GM12878 (cell line): ENCODE measurements around the gene UBASH3A. TPM values are rescaled to one million over a fixed set of nuclear protein-coding genes. Genes with fewer than 3 reads are reported as not detected.

Experiments used
- ATAC-seq: fragments of 200-7000 bp; cut with Tn5 transposase; 3 replicates; pipeline ENCODE4 v1.9.1; 2020; ENCODE audit warnings: mild to moderate bottlenecking, moderate library complexity
- BruUV-seq: library from RNA; stranded (reverse); fragments of 400-500 nt; replicated peaks from 2 replicates; lab custom pipeline; 2021; lab: Mats Ljungman, UMichigan
- CTCF ChIA-PET: fragments of 300-600 bp; sonication (Branson Sonifier 250); formaldehyde crosslinking; extraction: SDS; loops from one replicate; lab custom pipeline; 2021; ENCODE audit warnings: inconsistent platforms; lab: Yijun Ruan, JAX
- POLR2A ChIA-PET: fragments of 350-600 bp; formaldehyde crosslinking; extraction: SDS; loops from one replicate; lab custom pipeline; 2021; ENCODE audit warnings: inconsistent platforms; lab: Charles Lee
- RAD21 ChIA-PET: fragments of 300-600 bp; sonication (Branson Sonifier 250); formaldehyde crosslinking; loops from one replicate; lab custom pipeline; 2023; ENCODE audit warnings: antibody characterized with exemption; ENCODE audit not compliant: unreplicated experiment; lab: Charles Lee
- SMC1A ChIA-PET: fragments of 300-600 bp; sonication (Branson Sonifier 250); formaldehyde crosslinking; loops from one replicate; lab custom pipeline; 2023; ENCODE audit not compliant: unreplicated experiment, uncharacterized antibody; lab: Charles Lee
- DNase-seq: peaks from one replicate; pipeline ENCODE4 v3.0.0-alpha.2; 2011; ENCODE audit warnings: low read depth, low spot score
- FAIRE-seq: peaks from 3 replicates; lab custom pipeline; 2011; peaks lifted over from hg19 to GRCh38; lab: Jason Lieb, UNC
- H2AFZ ChIP-seq: 2 replicates; pipeline ENCODE4 v1.6.0; 2011; ENCODE audit warnings: low read depth, low read length, control low read depth; ENCODE audit not compliant: control insufficient read depth
- H3K27ac ChIP-seq: 2 replicates; pipeline ENCODE4 v1.5.1; 2011; ENCODE audit warnings: control low read depth; ENCODE audit not compliant: control insufficient read depth, insufficient read depth
- H3K27me3 ChIP-seq, 2 experiments: replicated peaks in 1 of 2; 2 replicates each; pipeline versions ENCODE4 v1.6.0 to v1.6.1; 2011; ENCODE audit warnings: low read length in 1 of 2; ENCODE audit not compliant: control insufficient read depth in 2 of 2, insufficient read depth in 2 of 2
- H3K36me3 ChIP-seq, 2 experiments: 2 replicates each; pipeline ENCODE4 v1.5.1; 2011; ENCODE audit warnings: low read length in 1 of 2; ENCODE audit not compliant: control insufficient read depth in 2 of 2, insufficient read depth in 2 of 2
- H3K4me1 ChIP-seq: 2 replicates; pipeline ENCODE4 v1.6.1; 2011; ENCODE audit warnings: mild to moderate bottlenecking, low read length, moderate library complexity, mixed read lengths; ENCODE audit not compliant: control insufficient read depth, insufficient read depth
- H3K4me2 ChIP-seq: 2 replicates; pipeline ENCODE4 v1.6.0; 2011; ENCODE audit warnings: control low read depth; ENCODE audit not compliant: control insufficient read depth, insufficient read depth
- H3K4me3 ChIP-seq: fragments of 200-600 bp; sonication (generic); 2 replicates; pipeline ENCODE4 v1.5.1; 2016
- H3K79me2 ChIP-seq: 2 replicates; pipeline ENCODE4 v1.6.0; 2011; ENCODE audit warnings: low read length; ENCODE audit not compliant: control insufficient read depth, insufficient read depth
- H3K9ac ChIP-seq: 2 replicates; pipeline ENCODE4 v1.8.0; 2011; ENCODE audit warnings: low read length, control low read depth, mixed read lengths; ENCODE audit not compliant: control insufficient read depth, insufficient read depth
- H3K9me3 ChIP-seq: replicated peaks from 3 replicates; pipeline ENCODE4 v1.5.1; 2011; ENCODE audit warnings: mild to moderate bottlenecking, low read length; ENCODE audit not compliant: control insufficient read depth, insufficient read depth
- H4K20me1 ChIP-seq: 2 replicates; pipeline ENCODE4 v1.6.0; 2011; ENCODE audit not compliant: control insufficient read depth, insufficient read depth
- BACH1 ChIP-seq: fragments of 450-650 bp; IDR thresholded peaks from 2 replicates; pipeline ENCODE4 v1.6.1; 2017; ENCODE audit warnings: mild to moderate bottlenecking, borderline replicate concordance
- CBFB ChIP-seq: IDR thresholded peaks from 2 replicates; pipeline ENCODE4 v1.6.1; 2016; ENCODE audit warnings: antibody characterized with exemption, low read depth
- DPF2 ChIP-seq: fragments of 450-650 bp; IDR thresholded peaks from 2 replicates; pipeline ENCODE4 v1.6.1; 2017; ENCODE audit warnings: mild to moderate bottlenecking
- HDAC2 ChIP-seq: fragments of 200-600 bp; sonication (generic); IDR thresholded peaks from 2 replicates; pipeline ENCODE4 v1.6.1; 2017
- IRF4 ChIP-seq: IDR thresholded peaks from 2 replicates; pipeline ENCODE4 v1.6.1; 2011; ENCODE audit warnings: low read depth, low read length
- KAT2A ChIP-seq: conservative IDR thresholded peaks from 2 replicates; pipeline ENCODE4 v1.6.1; 2011; ENCODE audit warnings: low read depth, low read length; ENCODE audit not compliant: control insufficient read depth
- KDM1A ChIP-seq: fragments of 200-600 bp; sonication (generic); IDR thresholded peaks from 2 replicates; pipeline ENCODE4 v1.6.1; 2016; ENCODE audit warnings: borderline replicate concordance
- MTA2 ChIP-seq: fragments of 450-650 bp; IDR thresholded peaks from 2 replicates; pipeline ENCODE4 v1.6.1; 2016; ENCODE audit warnings: low read depth, mild to moderate bottlenecking, moderate library complexity
- PAX8 ChIP-seq: fragments of 450-650 bp; IDR thresholded peaks from 2 replicates; pipeline ENCODE4 v1.6.1; 2017; ENCODE audit warnings: mild to moderate bottlenecking, moderate library complexity
- RBBP5 ChIP-seq: fragments of 200-600 bp; sonication (generic); conservative IDR thresholded peaks from 2 replicates; pipeline ENCODE4 v1.6.1; 2016
- RCOR1 ChIP-seq: conservative IDR thresholded peaks from 2 replicates; pipeline ENCODE4 v1.6.1; 2012; ENCODE audit warnings: low read depth, low read length, improper control_type of control experiment
- STAT1 ChIP-seq: fragments of 450-650 bp; conservative IDR thresholded peaks from 2 replicates; pipeline ENCODE4 v1.6.1; 2014; ENCODE audit warnings: antibody characterized with exemption, mild to moderate bottlenecking
- YY1 ChIP-seq: IDR thresholded peaks from 2 replicates; pipeline ENCODE4 v1.6.1; 2011; ENCODE audit warnings: low read depth, mild to moderate bottlenecking, low read length
- WGBS: methylation state at CpG from one replicate; pipeline ENCODE4 v1.1.6; 2016; ENCODE audit warnings: low lambda C conversion rate; ENCODE audit not compliant: insufficient replicate concordance, insufficient coverage; ENCODE audit errors: missing lambda C conversion rate; 5-methylcytosine and 5-hydroxymethylcytosine counted together
- in situ Hi-C: fragments of 300-500 bp; cut with MboI; formaldehyde crosslinking; loops from 9 replicates; pipeline ENCODE4 v1.14.3; 2018; ENCODE audit warnings: mixed read lengths
- intact Hi-C: fragments of 100-400 bp; cut with micrococcal nuclease; formaldehyde crosslinking; loops from one replicate; pipeline ENCODE4 v1.14.2; 2022; ENCODE audit not compliant: unreplicated experiment
- polyA plus RNA-seq, 11 experiments: library from polyadenylated mRNA; depleted of rRNA in 4 of 11; unstranded in 6 of 11; stranded (reverse) in 5 of 11; fragments of >200 nt; fragmentation: Nextera tagmentation in 4 of 11; fragmentation: Illumina TruSeq in 1 of 11; extraction: Ambion mirVana in 4 of 11; extraction: Trizol in 1 of 11; gene quantifications; 1 replicate in 1 of 11; 2 replicates in 10 of 11; pipeline versions ENCODE4 v1.2.1 to v1.2.3, GENCODE V29; 2011 to 2016; ENCODE audit warnings: inconsistent platforms in 2 of 11, missing spikeins in 2 of 11, low read depth in 1 of 11
- total RNA-seq, 4 experiments: library from RNA; depleted of rRNA in 3 of 4; stranded (reverse); fragments of >200 nt in 3 of 4; fragmentation: Illumina TruSeq in 1 of 4; extraction: Trizol in 1 of 4; gene quantifications; 2 replicates each; pipeline versions ENCODE4 v1.2.1 to v1.2.3, GENCODE V29; 2013 to 2021
- TF ChIP-seq, protein P1 (sequence below): fragments of 450-650 bp; IDR thresholded peaks from 2 replicates; pipeline ENCODE4 v1.6.1; 2016; ENCODE audit warnings: mild to moderate bottlenecking
- TF ChIP-seq, protein P2 (sequence below): fragments of 450-650 bp; IDR thresholded peaks from 2 replicates; pipeline ENCODE4 v1.6.1; 2017; ENCODE audit warnings: mild to moderate bottlenecking, moderate library complexity
- TF ChIP-seq, protein P3 (sequence below): IDR thresholded peaks from 2 replicates; pipeline ENCODE4 v1.6.1; 2012; ENCODE audit warnings: low read depth, low read length, improper control_type of control experiment

Gene UBASH3A
- total and polyA plus RNA-seq, 10 of the 15 experiments (the other 5 are each of a cell fraction or from before 2014, with no cell fraction given): 0.04 to 0.39 (median 0.23) TPM; not detected in 1

DNA sequence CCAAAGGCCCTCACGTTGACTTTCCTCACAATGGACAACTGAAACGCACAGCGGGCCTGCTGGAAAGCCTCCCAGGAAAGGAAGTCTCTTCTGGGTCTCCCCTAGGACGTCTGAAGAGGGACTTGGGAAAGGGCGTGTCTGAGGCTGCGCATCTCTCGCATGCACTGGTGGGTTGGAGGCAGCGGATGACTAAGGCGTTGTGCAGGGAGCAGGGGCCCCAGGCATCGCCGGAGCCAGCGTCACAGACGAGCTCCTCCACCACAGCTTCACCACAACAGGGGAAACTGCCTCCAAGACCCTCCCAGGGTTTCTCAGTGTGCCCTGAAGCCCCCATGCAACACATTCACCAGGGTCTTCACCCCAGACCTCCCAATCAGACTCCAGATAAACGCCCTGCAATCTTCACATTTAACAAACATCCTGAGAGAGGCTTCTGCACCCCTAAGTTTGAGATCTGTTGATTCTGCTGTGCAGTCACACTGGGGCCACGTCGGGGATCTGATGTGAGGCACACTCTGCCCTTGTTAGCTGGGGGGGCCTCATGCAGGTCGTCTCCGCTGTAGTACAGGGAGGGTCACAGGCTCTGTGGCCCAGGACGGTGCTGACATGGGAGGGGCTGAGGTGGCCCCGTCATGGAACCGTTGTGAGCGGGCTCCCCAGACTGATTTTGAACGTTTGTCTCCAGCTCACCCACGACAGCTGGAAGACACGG, 30.4 kb upstream of the UBASH3A start:
- Histone ChIP-seq H2AFZ (no peak overlapping the region), H3K27ac (no peak overlapping the region), H3K79me2 (no peaks in the 10 kb centered on the region), H3K9ac (no peak overlapping the region), H4K20me1 (no peaks in the 10 kb centered on the region), H3K4me3 (no peak overlapping the region), H3K27me3 (no peaks in the 10 kb centered on the region), H3K4me2 (no peak overlapping the region), H3K36me3 (no peaks in the 10 kb centered on the region), H3K4me1 (no peaks in the 10 kb centered on the region), H3K9me3 (no peaks in the 10 kb centered on the region)
- POLR2A ChIA-PET: no interaction called here
- in situ Hi-C loops: no loop called here
- no peak for FAIRE-seq
- TF ChIP-seq RBBP5 (no peak), DPF2 (no peak), MTA2 (no peak), IRF4 (no peak), RCOR1 (no peak), STAT1 (no peak), PAX8 (no peak), BACH1 (no peak), KDM1A (no peak), CBFB (no peak), HDAC2 (no peak), YY1 (no peak), KAT2A (no peak)
- TF ChIP-seq, protein P1, sequence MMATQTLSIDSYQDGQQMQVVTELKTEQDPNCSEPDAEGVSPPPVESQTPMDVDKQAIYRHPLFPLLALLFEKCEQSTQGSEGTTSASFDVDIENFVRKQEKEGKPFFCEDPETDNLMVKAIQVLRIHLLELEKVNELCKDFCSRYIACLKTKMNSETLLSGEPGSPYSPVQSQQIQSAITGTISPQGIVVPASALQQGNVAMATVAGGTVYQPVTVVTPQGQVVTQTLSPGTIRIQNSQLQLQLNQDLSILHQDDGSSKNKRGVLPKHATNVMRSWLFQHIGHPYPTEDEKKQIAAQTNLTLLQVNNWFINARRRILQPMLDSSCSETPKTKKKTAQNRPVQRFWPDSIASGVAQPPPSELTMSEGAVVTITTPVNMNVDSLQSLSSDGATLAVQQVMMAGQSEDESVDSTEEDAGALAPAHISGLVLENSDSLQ: no peak
- TF ChIP-seq, protein P2, sequence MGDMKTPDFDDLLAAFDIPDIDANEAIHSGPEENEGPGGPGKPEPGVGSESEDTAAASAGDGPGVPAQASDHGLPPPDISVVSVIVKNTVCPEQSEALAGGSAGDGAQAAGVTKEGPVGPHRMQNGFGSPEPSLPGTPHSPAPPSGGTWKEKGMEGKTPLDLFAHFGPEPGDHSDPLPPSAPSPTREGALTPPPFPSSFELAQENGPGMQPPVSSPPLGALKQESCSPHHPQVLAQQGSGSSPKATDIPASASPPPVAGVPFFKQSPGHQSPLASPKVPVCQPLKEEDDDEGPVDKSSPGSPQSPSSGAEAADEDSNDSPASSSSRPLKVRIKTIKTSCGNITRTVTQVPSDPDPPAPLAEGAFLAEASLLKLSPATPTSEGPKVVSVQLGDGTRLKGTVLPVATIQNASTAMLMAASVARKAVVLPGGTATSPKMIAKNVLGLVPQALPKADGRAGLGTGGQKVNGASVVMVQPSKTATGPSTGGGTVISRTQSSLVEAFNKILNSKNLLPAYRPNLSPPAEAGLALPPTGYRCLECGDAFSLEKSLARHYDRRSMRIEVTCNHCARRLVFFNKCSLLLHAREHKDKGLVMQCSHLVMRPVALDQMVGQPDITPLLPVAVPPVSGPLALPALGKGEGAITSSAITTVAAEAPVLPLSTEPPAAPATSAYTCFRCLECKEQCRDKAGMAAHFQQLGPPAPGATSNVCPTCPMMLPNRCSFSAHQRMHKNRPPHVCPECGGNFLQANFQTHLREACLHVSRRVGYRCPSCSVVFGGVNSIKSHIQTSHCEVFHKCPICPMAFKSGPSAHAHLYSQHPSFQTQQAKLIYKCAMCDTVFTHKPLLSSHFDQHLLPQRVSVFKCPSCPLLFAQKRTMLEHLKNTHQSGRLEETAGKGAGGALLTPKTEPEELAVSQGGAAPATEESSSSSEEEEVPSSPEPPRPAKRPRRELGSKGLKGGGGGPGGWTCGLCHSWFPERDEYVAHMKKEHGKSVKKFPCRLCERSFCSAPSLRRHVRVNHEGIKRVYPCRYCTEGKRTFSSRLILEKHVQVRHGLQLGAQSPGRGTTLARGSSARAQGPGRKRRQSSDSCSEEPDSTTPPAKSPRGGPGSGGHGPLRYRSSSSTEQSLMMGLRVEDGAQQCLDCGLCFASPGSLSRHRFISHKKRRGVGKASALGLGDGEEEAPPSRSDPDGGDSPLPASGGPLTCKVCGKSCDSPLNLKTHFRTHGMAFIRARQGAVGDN: no peak
- TF ChIP-seq, protein P3, sequence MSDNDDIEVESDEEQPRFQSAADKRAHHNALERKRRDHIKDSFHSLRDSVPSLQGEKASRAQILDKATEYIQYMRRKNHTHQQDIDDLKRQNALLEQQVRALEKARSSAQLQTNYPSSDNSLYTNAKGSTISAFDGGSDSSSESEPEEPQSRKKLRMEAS: no peak
- 47% methylated on average over 21 of the region's 25 CpGs for WGBS
- RAD21 ChIA-PET: interaction anchor here (1.0 to 1.5 kb wide), 2 partner anchors 20 to 163 kb away, joined by 3 read pairs; no protein-coding TSS in a partner anchor
- ATAC-seq: no peak
- SMC1A ChIA-PET: interaction anchor here (0.5 to 1.4 kb wide), 3 partner anchors 8 to 445 kb away, joined by 3 to 4 read pairs (median 3); no protein-coding TSS in a partner anchor
- intact Hi-C loops: no loop called here
- no TSS peak for BruUV-seq
- DNase-seq: no peak
- CTCF ChIA-PET: no interaction called here
